HG02678 (cell line): Measurements from ENCODE around the gene PSMD14.

ENCODE experiments used
- ATAC-seq: cut with Tn5 transposase; IDR thresholded peaks from one replicate; pipeline ENCODE4 v1.9.1; 2021; ENCODE audit warnings: mild to moderate bottlenecking, moderate library complexity; ENCODE audit not compliant: unreplicated experiment

The PSMD14 gene

GRCh38 chr2:161434118-161434517 lies 125.9 kb downstream of the PSMD14 start:
- ATAC-seq: no peak

GRCh38 chr2:161436411-161436810 lies 128.2 kb downstream of the PSMD14 start:
- no peak for ATAC-seq

DNA sequence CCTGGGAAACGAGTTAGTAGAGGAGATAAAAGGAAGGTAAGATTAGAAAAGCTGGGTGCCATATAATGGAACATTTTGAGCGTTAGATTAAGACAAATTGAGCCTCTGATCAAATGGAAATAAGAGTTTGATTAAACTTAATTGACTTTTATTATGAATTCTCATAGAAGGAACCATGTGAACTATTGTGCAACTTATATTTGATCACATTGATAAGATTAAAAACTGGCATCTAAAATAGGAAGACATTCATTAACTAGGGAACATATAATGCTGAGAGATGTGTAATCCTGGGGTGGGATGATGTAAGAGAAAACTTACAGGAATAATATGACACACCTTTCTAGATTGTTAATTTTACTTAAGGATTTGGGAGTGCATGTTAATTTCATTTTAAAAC lies 130.4 kb downstream of the PSMD14 start:
- no peak for ATAC-seq

- no peak for ATAC-seq
These were observed 136.9 kb downstream of the PSMD14 start for GRCh38 chr2:161445097-161445496.

DNA sequence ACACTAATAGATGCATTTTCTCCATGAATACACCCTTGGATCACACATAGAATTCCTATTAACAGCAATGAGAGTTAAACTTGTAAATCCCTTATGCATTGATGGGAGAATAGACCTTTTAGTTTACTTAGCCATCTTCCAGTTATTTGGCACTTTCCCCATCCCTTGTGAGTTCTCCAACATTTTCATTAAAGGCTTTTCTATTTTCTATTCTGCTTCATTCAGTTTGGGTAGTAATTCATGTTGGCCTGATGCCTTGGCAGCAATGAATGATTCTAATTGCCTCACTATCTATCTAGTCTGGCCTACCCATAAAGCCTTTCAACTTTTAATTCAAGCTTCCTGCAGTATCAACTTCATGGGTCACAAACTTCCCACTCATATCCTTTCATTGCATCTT lies 140.2 kb downstream of the PSMD14 start:
- ATAC-seq: no peak
